ENCODE data around the gene ADRA2C.

- no peak for TF ChIP-seq CTCF (IDR thresholded peaks at IDR 0.05)
- TF ChIP-seq POLR2AphosphoS5 (IDR thresholded peaks at IDR 0.05): no peak
These were observed 5.3 kb upstream of the ADRA2C start for GRCh38 chr4:3760841-3761240.
